HEK293 (cell line): ENCODE measurements around the gene ASB6.

ENCODE experiments used
- ZBTB21 ChIP-seq: fragments of 450-650 bp; formaldehyde crosslinking; IDR thresholded peaks from 2 replicates; pipeline ENCODE4 v1.5.1; 2017; ENCODE audit warnings: missing biosample characterization, missing genetic modification characterization
- ZNF654 ChIP-seq: fragments of 450-650 bp; formaldehyde crosslinking; IDR thresholded peaks from 2 replicates; pipeline ENCODE4 v1.5.1; 2016; ENCODE audit warnings: low read depth, missing biosample characterization, missing genetic modification characterization

DNA sequence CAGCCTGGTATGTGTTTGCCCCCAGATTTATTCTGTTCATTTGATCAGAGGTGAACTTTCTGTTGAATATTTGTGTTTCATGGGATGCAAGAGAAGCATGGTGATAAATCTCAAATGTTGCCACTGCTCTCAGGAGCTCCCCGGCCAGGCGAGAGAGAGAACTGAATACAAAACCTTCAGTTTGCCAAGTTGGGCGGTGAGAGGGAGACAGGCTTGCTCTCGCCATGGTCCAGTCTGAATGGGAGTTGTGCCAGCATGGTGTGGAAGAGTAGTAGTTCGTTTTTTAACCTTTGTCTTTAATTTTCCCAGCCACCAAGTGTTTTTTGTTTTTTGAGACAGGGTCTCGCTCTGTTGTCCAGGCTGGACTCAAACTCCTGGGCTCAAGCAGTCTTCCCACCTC lies 13.2 kb downstream of the ASB6 start:
- TF ChIP-seq ZBTB21 (tag by site-specific recombination): no peak
- TF ChIP-seq ZNF654 (tag by site-specific recombination): no peak
